A549 treated with Mapracorat at 1 μM for 4 hours (cell line): ENCODE results near the gene C16orf89. TPM values are rescaled to one million over a fixed set of nuclear protein-coding genes. Genes with fewer than 3 reads are reported as not detected.

ENCODE experiments used
- total RNA-seq: library from RNA; stranded (reverse); fragments of 200-300 nt; extraction: Qiagen RNA extraction; gene quantifications from 5 replicates; pipeline ENCODE4 v1.2.3, GENCODE V29; 2022

The C16orf89 gene
- not detected in 5 replicates for total RNA-seq

DNA sequence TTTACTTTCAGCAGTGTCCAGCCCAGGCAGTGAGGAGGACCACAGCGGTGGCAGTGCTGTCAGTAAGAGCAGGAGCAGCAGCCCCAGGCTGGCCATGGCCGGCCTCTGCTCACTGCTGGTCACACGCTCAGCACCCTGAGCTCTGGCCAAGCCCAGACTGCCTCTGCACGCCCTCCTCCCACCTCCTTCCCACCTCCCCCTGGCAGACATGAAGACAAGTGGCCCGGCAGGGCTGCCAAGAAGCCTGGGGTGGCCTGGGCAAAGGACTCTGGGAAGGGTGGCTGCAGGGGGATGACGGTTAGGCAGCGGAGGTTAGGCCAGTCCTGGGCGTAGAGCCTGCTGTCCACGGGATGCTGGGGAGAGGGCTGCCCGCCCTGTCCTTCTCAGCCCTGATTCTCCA lies at the start of gene C16orf89:
C16orf89 (minus strand) TSS at position 144 of the 400 bp plus-strand sequence; CDS start at position 96, 48 bp downstream.

GRCh38 chr16:5097470-5098220 lies 31.9 kb upstream of the C16orf89 start, which contains the start of gene EEF2KMT:
Gene EEF2KMT (minus strand): TSS chr16:5097795. CDS start chr16:5097739, 56 bp downstream.

GRCh38 chr16:5071681-5072333 lies 6.1 kb upstream of the C16orf89 start, which contains the start of gene ALG1:
Gene ALG1 (plus strand): TSS chr16:5071843. CDS start chr16:5071850, 7 bp downstream.

GRCh38 chr16:5033256-5034166 lies 32.2 kb downstream of the C16orf89 start, which contains the start of gene NAGPA:
Gene NAGPA (minus strand): TSS chr16:5033935. CDS start chr16:5033914, 21 bp downstream.

Other genes starting within 250 kb of the C16orf89 start
- gene GLYR1, start 218.7 kb downstream of the C16orf89 start, total RNA-seq: 32.9 to 43.4 TPM (median 40.3 TPM) in 5 replicates
- gene UBN1, start 218.5 kb downstream of the C16orf89 start, total RNA-seq: 23.7 to 29.7 TPM (median 27.9 TPM) in 5 replicates
- gene PPL, start 128.8 kb downstream of the C16orf89 start, total RNA-seq: 3.4 to 4.6 TPM (median 3.8 TPM) in 5 replicates
- 0.02 to 0.10 TPM (median 0.03 TPM) in 3 of 5 replicates, not detected in the others for gene SEC14L5, start 107.6 kb downstream of the C16orf89 start, total RNA-seq
- gene NAGPA, start 32.0 kb downstream of the C16orf89 start, total RNA-seq: 13.9 to 18.3 TPM (median 17.9 TPM) in 5 replicates
- 30.8 to 37.5 TPM (median 36.7 TPM) in 5 replicates for gene ALG1, start 5.9 kb upstream of the C16orf89 start, total RNA-seq
- gene EEF2KMT, start 31.8 kb upstream of the C16orf89 start, total RNA-seq: 22.2 to 27.4 TPM (median 25.5 TPM) in 5 replicates